SKM-1 treated with dmso at 0.1 percent for 144 hours (cell line): ENCODE measurements around the gene B4GALNT4.
"Not testable (repeated sequence)": the region's sequence is repeated elsewhere in the genome, so short reads cannot be mapped to it uniquely, and the experiment has no call there.

Source experiments
- DNase-seq: peaks from one replicate; lab custom pipeline; 2025; ENCODE audit not compliant: unreplicated experiment; lab: John Stamatoyannopoulos, UW

Gene B4GALNT4

GRCh38 chr11:369336-370018, at the start of gene B4GALNT4:
Gene B4GALNT4, plus strand, starts transcription at chr11:369499. Its CDS starts 305 bp downstream, at chr11:369804.
- no peak for DNase-seq

- not testable (repeated sequence) for DNase-seq
Observed at GRCh38 chr11:319888-320273, 49.4 kb upstream of the B4GALNT4 start.

- no peak for DNase-seq
Observed at GRCh38 chr11:324156-324555, 45.1 kb upstream of the B4GALNT4 start.

DNA sequence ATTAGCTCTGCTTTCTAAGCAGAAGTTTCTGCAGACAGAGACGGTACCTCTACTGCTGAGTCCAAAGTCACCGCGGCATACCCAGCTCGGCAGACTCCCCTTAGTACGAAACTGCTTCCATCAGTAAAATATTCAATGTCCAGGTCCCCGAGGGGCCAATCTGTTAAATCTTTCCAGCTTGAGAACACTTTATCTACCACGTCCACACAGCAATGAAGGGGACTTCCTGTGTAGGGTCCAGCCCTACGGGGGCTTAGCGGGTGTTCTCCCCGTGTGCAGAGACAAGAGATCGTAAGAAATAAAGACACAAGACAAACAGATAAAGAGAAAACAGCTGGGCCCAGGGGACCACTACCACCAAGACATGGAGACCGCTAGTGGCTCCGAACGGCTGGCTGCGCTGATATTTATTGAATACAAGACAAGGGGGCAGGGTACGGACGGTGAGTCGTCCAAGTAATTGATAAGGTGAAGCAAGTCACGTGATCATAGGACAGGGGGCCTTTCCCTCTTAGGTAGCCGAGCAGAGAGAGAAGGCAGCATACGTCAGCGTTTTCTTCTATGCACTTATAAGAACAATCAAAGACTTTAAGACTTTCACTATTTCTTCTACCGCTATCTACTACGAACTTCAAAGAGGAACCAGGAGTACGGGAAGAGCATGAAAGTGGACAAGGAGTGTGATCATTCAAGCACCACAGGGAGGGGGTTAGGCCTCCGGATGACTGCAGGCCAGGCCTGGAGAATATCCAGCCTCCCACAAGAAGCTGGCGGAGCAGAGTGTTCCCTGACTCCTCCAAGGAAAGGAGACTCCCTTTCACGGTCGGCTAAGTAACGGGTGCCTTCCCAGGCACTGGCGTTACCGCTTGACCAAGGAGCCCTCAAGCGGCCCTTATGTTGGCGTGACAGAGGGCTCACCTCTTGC, 44.4 kb upstream of the B4GALNT4 start:
- not testable (repeated sequence) for DNase-seq

DNA sequence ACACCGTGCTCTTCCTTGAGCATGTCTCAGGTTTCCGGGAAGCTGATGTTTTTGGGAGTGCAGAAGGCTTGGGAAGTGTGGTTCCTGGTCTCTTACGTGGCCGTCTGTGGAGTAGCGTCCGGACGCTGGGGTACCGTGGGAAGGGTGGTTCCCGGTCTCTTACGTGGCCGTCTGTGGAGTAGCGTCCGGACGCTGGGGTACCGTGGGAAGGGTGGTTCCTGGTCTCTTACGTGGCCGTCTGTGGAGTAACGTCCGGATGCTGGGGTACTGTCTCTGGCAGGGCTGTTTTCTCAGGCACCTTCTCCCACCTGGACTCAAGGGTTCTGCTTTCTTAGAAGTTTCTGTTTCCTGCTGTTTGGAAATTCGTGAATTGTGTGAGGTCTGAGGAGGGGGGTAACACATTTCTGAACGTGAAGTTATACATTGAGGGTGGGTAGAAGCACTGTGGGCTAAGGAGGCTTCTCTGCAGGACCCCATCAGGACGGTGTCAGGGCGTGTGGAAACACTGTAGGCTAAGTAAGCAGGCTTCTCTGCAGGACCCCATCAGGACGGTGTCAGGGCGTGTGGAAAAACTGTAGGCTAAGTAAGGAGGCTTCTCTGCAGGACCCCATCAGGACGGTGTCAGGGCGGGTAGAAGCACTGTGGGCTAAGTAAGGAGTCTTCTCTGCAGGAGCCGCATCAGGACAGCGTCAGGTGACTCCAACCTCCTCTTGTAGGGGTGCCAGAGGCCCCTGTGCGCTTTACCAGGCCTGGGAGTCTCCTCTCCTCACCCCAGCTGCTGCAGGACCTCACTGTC, 43.3 kb upstream of the B4GALNT4 start:
- no peak for DNase-seq

DNA sequence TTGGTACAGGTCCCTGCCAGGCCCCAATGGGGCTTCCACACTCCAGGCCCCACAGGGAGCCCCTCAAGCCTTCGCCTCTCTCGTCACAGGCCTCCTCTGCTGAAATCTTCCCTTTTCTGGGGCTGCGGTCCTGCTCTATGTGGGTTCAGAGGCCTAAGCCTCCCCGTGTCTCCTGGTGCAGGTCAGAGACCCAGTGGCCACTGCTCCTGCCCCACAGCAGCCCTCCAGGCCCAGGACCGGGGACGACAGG, 42.8 kb upstream of the B4GALNT4 start:
- DNase-seq = no peak

DNA sequence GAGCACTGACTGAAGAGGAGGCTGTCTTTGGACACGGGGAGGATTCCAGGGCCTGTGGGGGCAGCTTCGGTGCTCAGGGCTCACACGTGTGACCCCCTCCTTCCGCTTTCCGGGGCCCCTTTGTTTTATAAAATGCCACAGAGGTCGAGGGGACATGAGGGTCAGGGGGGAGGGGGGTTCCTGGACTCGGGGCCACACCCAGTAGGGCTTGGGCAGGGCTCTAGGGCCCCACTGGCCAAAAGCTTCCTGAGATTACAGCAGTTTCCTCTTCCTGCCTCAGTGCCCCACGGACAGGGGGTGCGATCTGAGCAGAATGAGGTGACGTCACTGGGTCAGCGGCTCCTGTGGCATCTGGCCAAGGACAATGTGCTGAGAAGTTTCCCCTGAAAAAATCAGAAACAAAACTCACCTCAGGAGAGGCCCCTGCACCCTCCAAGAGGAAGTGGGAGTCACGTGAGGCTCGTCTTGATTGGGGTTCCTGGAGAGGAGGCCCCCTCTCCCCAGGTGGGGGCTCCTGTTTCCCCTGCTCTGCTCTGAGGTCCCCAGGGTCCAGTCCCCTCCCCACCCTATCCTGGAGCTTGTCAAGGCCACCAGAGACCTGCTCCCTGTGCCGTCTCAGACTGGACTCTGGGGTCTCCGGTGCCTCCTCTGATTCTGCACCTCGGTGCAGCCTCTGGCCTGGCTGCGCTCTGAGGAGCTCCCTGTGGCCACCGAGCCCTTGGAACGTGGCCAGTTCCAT, 42.3 kb upstream of the B4GALNT4 start:
- DNase-seq = peak; percentile 95

GRCh38 chr11:327581-327923, 41.7 kb upstream of the B4GALNT4 start:
- no peak for DNase-seq

- no peak for DNase-seq
Observed at GRCh38 chr11:328012-328411, 41.3 kb upstream of the B4GALNT4 start.

- not testable (repeated sequence) for DNase-seq
Observed at GRCh38 chr11:328516-329100, 40.7 kb upstream of the B4GALNT4 start.

- DNase-seq = no peak
Observed at GRCh38 chr11:329886-330253, 39.4 kb upstream of the B4GALNT4 start.

GRCh38 chr11:330307-330693, 39.0 kb upstream of the B4GALNT4 start:
- DNase-seq = no peak

DNA sequence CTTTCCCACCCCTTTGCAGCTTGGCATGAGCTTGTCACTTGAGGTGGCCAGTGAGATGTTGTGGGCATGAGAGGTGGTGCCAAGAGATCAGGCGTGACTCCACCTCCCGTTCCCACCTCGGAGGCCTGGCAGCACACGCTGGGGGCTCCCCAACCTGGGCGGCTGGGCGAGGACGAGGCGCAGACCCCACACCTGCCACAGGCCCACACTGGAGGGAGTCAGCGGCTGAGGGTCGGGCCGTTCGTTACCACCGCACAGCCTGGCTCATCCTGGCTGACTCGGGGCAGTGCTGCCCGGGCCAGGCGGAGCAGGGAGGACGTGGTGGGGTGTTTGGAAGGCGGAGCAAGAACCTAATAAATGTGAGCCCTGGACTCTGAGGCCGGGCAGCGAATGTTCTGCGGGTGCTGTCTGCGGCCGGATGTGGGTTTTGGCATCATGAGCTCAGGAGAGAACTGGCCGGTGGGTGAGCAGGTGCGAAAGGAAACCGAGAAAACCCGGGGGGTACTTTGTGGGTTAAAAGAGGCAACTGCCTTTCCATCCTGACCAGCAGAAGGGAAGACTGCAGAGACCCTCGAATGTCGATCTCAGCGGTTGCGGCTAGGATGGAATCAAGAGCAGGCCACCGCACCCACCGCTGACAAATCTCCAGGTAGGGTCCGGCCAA, 38.5 kb upstream of the B4GALNT4 start:
- DNase-seq = no peak

GRCh38 chr11:331358-332060, 37.8 kb upstream of the B4GALNT4 start:
- DNase-seq = no peak

DNA sequence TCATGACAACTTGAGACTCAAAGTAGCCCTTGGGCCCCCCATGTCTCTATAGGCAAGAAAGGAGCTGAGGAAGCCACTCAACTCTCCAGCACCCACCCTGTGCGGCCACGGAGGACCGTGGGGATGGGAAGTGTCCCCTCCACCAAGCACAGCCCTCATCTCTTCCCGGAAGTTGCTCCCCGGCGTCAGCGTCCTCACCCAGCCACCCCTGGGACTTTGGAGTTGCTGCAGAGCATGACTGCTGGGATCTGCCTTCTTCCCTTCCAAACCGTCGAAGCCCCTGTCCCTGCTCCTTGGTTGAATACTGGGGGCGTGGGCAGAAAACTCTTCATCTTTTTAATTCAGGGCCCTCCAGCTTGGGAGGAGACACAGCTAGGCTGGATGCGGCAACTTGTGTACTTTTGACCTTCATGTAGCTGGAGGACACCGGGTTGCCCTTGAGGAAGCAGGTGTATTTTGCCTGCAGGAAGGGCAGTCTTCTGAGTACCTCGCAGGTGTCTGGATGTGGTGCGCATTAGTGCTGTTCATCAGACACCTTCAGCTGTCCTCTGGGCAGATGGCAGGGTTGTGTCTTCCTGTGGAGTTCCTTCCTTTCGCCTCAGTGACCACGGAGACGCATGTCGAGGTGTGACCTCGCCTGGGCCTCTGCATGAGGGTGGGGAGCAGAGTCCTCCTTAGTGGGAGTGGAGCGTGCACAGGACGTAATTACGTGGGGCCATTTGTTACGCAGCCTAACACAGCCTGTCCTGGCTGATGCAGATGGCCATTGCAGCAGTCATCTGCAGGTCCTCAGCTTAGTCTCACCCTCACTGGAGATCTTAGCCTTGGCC, 36.4 kb upstream of the B4GALNT4 start:
- DNase-seq = no peak

GRCh38 chr11:333616-334263, 35.6 kb upstream of the B4GALNT4 start:
- DNase-seq = not testable (repeated sequence)

GRCh38 chr11:334264-334994, 34.9 kb upstream of the B4GALNT4 start:
- DNase-seq = peak; percentile 34
